NCI-H345 treated with DMSO at 0.1 percent for 48 hours (cell line): Measurements from ENCODE around the gene ADGRB2.

ENCODE experiments used
- DNase-seq: peaks from one replicate; lab custom pipeline; 2025; ENCODE audit not compliant: unreplicated experiment; lab: John Stamatoyannopoulos, UW

ADGRB2 gene

DNA sequence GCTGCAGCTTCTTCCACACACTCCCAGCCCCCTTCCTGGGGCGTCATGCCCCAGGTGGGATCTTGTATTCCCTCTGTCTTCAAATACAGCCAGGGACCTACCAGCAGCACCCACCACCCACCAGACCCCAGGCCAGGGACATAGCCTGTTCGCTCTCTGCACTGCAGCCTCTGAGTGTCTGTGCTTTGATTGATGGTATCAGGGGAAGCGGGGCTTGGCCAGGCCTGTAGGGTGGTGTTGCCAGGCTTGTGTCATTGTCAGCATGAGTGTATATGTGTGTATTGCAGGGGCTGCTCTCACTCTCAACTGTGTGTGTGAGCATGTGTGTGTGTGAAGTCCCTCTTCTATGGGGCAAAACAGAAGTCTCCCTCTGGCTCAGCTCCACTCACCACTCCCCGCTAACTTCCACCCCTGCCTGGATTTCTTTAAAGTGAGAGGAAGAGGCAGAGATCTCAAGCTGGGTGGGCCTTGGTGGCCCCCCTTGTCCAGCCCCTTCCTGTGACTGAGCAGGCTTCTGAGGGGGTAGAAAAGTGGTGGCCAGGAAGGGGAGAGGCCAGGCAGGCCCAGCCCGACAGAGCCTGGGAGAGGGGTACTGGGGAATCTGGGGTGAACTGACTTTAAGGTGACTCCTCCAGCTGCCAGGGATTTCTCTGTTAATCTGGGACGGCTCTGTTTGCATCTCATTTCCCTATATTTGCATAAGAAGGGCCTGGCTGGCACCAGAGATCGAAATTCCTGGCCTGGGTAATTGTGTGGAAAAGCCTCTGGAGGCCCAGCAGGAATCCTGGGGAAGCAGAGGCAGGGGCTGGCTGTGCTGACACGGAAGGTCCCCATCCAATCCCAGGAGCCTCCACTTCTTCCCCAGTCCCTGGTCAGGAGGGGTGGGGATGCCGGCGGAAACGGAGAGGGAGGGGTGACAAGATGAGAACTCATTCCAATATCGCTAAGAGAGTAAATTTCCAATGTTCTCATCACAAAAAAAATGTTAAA lies 18.6 kb upstream of the ADGRB2 start:
- DNase-seq: no peak

GRCh38 chr1:31781756-31782371 lies 17.7 kb upstream of the ADGRB2 start:
- DNase-seq: no peak

- DNase-seq: no peak
Observed at GRCh38 chr1:31781138-31781755, 17.1 kb upstream of the ADGRB2 start.

DNA sequence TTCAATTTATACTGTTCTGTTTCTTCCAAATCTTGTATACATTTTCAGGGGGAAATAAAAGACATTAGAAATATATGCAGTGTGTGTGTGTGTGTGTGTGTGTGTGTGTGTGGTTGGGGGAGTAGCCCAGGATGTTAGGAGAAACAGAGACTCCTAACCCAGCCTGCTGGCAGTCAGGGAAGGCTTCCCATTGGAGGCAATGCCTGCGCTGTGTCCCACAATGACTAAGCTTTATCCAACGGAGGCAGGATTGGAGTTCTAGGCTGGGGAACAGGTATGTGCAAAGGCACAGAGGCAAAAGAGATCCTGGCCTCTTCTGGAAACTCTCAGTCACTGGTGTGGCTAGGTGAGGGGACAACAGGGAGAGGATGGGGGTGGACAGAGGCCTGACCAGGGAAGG lies 16.5 kb upstream of the ADGRB2 start:
- no peak for DNase-seq

DNA sequence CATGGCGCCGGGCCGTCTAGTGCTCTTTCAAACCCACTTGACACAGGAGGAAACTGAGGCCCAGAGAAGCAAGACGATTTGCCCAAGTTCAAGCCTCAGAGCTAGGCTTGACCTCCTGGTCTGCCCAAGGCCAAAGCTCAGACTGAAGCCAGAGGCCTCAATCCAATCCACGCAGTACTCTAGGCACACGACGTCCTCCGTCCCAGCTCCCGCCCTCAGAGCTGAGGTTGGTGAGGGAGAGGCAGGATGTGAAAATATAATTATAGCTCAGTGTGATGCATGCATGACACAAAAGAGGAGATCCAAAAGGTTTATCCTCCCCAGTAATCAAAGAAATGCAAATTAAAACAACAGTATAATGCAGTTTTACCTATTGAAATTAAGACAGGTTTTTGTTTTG lies 15.5 kb upstream of the ADGRB2 start:
- no peak for DNase-seq

DNA sequence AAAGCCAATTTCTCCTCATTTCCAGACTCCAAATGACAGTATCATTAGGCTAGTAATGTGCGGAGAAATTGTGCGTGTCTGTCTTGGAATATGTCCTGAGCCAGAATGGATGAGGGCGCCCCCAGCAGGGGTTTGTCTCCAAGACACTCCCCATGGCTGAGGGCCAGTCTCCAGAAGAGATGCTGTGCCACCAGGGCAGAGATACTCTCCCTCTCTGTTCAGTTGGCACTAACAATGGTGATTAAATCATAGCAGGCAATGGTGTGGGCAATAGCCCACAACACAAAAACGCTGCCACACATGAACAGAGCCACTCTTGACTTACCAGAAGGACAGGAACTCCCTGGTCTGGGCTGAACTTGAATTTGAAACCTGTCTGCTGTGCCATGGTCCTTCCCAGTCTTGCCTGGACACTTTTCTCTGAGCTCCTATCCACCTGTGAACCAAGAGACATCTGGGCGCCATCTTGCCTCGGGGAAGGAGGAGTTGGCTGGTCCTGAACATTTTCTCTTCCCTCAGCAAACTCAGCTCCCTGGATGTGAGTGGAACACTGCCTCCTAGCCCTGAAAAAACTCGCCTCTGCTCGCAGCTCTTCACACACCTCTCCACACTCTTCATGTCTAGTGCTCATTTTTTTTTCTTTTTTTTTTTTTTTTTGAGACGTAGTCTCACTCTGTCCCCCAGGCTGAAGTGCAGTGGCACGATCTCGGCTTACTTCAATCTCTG lies 14.8 kb upstream of the ADGRB2 start:
- DNase-seq: no peak

DNA sequence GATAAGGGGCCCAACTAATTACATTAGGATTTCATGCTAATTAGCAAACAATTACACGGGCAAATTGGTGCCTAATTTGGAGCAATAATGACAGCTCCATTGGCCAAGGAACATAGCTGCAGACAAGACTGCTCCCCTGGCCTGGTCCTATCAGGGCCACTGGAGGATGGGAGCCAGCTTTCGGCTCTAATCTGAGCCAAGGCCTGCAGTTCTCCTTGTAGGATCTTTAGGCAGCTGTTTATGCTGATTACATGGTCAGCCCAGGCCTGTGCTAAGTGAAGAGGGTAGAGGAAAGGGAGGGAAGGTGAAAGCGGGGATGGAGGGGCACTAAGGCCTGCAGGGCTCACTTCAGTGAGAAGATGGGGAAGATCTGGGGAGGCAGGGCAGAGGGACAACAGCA lies 12.4 kb upstream of the ADGRB2 start:
- no peak for DNase-seq

- DNase-seq: no peak
Observed at GRCh38 chr1:31776032-31776431, 11.9 kb upstream of the ADGRB2 start.

GRCh38 chr1:31775210-31775999 lies 11.3 kb upstream of the ADGRB2 start:
- no peak for DNase-seq

DNA sequence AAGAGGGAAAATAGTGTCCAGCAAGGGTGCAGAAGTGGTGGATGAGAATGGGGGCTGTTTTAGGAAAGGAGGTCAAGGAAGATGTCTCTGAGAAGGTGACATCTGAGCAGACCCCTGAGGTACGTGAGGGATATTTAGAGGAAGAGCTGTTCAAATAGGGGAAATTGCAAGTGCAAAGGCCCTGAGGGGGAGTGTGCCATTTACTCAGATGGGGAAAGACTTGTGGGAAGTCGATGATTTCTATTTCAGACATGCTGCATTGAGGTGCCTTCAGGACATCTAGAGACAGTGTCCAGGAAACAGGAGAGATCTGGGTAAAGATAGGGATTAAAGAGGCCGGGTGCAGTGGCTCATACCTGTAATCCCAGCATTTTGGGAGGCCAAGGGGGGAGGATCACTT lies 10.4 kb upstream of the ADGRB2 start:
- no peak for DNase-seq

DNA sequence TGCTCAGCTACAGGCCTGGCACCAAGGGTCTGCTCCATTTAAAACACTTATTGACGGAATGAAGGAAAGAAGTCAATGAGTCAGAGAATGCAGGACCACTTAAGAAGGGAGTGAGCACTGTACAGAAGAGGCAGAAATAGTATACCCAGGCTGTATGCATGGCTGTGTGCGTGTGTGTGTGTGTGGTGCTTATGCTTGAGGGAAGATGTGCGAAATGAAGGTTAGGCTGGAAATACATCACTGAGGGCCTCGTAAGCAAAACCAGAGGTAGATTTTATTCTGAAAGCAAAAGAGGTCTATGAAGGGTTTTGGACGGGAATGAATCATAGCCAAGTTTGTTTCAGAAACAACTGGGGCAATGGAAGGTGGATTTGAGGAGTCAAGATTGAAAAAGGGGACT lies 9.7 kb upstream of the ADGRB2 start:
- no peak for DNase-seq

GRCh38 chr1:31772669-31773248 lies 8.6 kb upstream of the ADGRB2 start:
- no peak for DNase-seq

GRCh38 chr1:31771891-31772668 lies 7.9 kb upstream of the ADGRB2 start:
- DNase-seq: no peak

DNA sequence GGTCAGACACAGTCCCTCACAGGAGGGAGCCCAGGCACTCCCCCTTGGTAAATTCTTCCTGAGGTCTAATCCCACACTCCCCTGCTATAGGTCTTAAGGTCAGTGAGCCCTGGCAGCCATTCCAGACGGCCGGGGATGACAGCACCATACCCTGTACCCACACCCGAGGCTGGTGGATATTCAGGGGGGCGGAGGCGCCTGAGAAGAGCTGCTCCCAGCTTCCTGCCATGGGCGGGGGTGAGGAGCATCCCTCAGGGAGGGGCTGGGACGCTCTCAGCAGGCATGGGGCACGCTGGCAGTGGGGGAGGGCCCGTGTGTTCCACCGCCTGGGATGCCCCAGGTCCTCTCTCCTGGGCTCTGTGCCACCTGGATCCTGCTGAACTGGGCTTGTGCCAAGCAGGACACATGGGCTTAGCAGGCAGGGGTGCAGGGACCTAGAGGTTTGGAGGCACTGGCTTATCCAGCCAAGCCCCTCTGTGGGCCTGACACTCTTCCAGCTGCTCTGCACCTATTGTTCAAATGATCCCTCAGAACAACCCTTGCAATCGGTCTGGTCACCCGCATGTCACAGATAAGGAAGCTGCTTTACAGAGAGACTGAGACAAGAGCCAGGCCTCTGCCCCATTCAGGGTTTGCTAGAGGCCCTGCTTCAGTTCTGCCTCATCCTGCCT lies 5.7 kb upstream of the ADGRB2 start:
- DNase-seq: peak; percentile 25

DNA sequence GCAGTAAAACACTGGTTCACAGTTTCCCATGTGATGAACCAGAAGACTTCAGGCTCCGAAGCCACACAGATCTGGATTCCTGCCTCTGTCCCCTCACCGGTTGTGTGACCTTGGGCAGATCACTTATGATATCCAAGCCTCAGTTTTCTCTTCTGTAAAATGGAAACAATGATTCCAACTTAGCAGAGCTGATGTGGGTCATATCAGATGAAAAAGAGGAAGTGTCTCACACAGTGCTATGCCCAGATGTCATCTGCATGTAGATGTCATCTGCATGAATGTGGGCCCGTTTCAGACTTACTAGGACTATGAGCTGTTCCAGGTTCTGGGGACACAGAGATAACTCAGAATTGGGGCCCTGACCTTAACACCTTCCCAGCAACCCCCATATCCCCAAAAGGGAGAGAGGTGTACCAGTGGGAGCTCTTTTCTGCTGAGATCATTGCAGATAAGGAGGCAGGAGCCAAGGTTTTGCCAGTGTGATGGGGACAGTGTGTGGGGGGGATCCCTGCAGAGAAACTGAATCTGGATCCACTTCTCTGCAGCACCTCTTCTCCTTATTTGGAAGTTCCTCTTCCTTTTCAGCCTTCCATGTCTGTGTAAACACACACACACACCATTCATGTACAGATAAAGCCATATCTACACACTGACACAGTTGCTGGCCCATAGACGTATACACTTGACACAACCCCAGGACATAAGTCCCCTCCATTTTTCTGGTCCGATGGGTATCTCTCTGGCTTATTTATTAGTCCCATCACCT lies 5.0 kb upstream of the ADGRB2 start:
- no peak for DNase-seq

DNA sequence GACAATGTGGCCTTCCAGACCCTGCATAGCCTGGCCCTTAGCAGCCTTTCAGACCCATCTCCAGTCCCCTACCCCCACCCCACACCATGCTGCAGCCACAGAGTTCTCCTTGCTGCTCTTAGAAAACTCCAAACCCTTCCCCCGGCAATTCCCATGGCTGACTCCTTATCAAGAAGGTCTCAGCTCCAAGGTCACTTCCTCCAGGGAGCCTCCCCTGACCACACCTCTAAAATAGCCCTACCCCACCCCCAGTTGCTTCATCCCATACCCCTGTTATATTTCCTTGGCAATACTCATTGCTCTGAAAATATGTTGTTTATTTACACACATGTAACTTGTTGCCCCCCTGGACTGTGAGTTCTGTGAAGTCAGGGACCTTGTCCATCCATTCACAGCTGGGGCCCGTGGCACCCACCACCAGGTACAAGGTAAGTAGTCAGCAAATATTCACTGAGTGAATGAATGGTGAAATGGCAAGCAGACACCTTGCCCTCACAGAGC lies 4.3 kb upstream of the ADGRB2 start:
- no peak for DNase-seq

DNA sequence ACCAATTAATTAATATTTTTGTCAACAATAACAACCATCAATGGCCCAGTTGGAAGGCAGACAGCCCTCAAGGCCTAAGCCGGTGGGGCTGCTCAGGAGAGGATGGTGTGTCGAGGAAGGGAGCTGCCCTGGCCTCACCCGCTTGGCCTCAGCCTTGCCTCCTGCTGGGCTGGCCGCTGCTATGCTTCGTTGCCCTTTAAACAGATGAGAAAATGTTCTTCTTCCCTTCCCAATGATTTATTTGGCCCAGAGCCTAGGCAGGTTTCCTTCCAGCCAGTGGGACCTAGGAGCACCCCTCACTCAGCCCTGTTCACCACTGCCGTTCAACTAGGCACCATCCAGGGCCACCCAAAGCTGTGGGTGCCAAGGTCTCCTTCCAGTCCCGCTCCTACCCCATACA lies 3.1 kb upstream of the ADGRB2 start:
- no peak for DNase-seq

- no peak for DNase-seq
Observed at GRCh38 chr1:31765516-31765915, 1.4 kb upstream of the ADGRB2 start.
